Caco-2 (cell line): ENCODE results near the gene PPP2R3B. TPM values are rescaled to one million over a fixed set of nuclear protein-coding genes. Genes with fewer than 3 reads are reported as not detected.

Source experiments
- BruUV-seq: library from RNA; stranded (reverse); fragments of 400-500 nt; replicated peaks from 2 replicates; lab custom pipeline; 2021; lab: Mats Ljungman, UMichigan
- CTCF ChIA-PET: fragments of 300-600 bp; sonication (Branson Sonifier 250); formaldehyde crosslinking; loops from one replicate; lab custom pipeline; 2022; ENCODE audit warnings: antibody characterized with exemption; lab: Charles Lee
- POLR2A ChIA-PET: fragments of 300-600 bp; sonication (Branson Sonifier 250); formaldehyde crosslinking; loops from one replicate; lab custom pipeline; 2022; ENCODE audit warnings: antibody characterized with exemption; lab: Charles Lee
- DNase-seq, 2 experiments: peaks; one replicate each; pipeline versions ENCODE4 v3.0.0 to v3.0.0-alpha.2; 2020 to 2022
- H3K27me3 ChIP-seq: replicated peaks from 2 replicates; pipeline ENCODE4 v1.6.0; 2011; ENCODE audit warnings: low read length; ENCODE audit not compliant: control insufficient read depth, insufficient read depth
- H3K36me3 ChIP-seq: 2 replicates; pipeline ENCODE4 v1.5.1; 2011; ENCODE audit warnings: low read length; ENCODE audit not compliant: control insufficient read depth, insufficient read depth
- H3K4me1 ChIP-seq: fragments of 250-450 bp; sonication (Bioruptor Pico); 2 replicates; pipeline ENCODE4 v1.5.1; 2020; ENCODE audit warnings: mild to moderate bottlenecking
- H3K4me3 ChIP-seq: 2 replicates; pipeline ENCODE4 v1.5.1; 2011; ENCODE audit warnings: low read depth, mild to moderate bottlenecking, control low read depth, low read length
- H3K9me3 ChIP-seq: fragments of 250-450 bp; sonication (Bioruptor Pico); 2 replicates; pipeline ENCODE4 v1.5.1; 2020; ENCODE audit warnings: mild to moderate bottlenecking, moderate library complexity
- H3K27ac Mint-ChIP-seq: one replicate; pipeline ENCODE4 v1.8.0; 2022; ENCODE audit warnings: mixed read lengths; ENCODE audit not compliant: unreplicated experiment
- H3K27me3 Mint-ChIP-seq: one replicate; pipeline ENCODE4 v1.8.0; 2022; ENCODE audit warnings: mixed read lengths; ENCODE audit not compliant: insufficient read depth, unreplicated experiment
- H3K36me3 Mint-ChIP-seq: one replicate; pipeline ENCODE4 v1.8.0; 2022; ENCODE audit warnings: mild to moderate bottlenecking, mixed read lengths; ENCODE audit not compliant: insufficient read depth, unreplicated experiment
- H3K4me1 Mint-ChIP-seq: one replicate; pipeline ENCODE4 v1.8.0; 2022; ENCODE audit warnings: low read depth, mixed read lengths; ENCODE audit not compliant: unreplicated experiment
- H3K4me3 Mint-ChIP-seq: one replicate; pipeline ENCODE4 v1.8.0; 2022; ENCODE audit warnings: mild to moderate bottlenecking, moderate library complexity, mixed read lengths; ENCODE audit not compliant: unreplicated experiment
- H3K9me3 Mint-ChIP-seq: one replicate; pipeline ENCODE4 v1.8.0; 2022; ENCODE audit warnings: mixed read lengths; ENCODE audit not compliant: unreplicated experiment
- intact Hi-C: fragments of 100-400 bp; cut with micrococcal nuclease; formaldehyde crosslinking; loops from one replicate; pipeline ENCODE4 v1.10.0; 2022; ENCODE audit not compliant: unreplicated experiment
- total RNA-seq: library from RNA; stranded (reverse); gene quantifications from 2 replicates; pipeline ENCODE4 v1.2.3, GENCODE V29; 2022
- TF ChIP-seq, protein P1 (sequence below), 2 experiments: fragments of 200-600 bp in 1 of 2; IDR thresholded peaks; 1 replicate in 1 of 2; 2 replicates in 1 of 2; pipeline versions ENCODE4 v1.5.1 to v1.8.0; 2011 to 2022; ENCODE audit warnings: antibody characterized with exemption in 1 of 2, control low read depth in 1 of 2, inconsistent platforms in 1 of 2, low read depth in 1 of 2, low read length in 1 of 2, mild to moderate bottlenecking in 1 of 2, moderate library complexity in 1 of 2; ENCODE audit not compliant: insufficient read depth in 1 of 2, severe bottlenecking in 1 of 2, unreplicated experiment in 1 of 2

The PPP2R3B gene
- total RNA-seq, 1 experiment from 2014 or later, result 71.3 TPM

DNA sequence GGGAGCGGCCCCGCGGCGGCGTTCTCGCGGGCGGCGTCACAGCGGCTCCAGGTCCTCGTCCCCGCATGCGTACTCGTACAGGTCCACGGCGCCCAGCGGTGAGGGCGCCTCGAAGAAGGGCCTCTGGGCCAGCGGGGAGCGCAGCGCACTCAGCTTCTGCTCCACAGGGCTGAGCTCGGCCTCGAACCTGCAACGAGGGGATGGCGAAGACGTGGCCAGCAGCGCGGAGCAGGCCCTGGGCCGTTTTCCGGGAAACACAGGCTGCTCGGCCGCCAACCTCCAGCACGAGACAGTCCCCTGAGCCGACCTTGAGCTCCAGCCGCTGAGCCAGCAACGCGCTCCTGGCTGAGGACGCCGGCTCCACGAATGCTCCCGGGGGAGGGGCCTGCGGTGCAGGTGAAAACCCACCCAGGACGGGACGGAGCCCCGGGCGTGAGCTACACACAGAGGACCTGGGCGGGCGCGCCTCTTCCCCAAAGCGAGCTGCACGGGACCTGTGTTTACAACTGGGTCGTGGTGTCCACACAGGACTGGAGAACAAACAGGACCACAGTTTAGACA is 52.3 kb downstream of the PPP2R3B start:
- no peak overlapping the region for H3K4me3 ChIP-seq
- no peak overlapping the region for H3K4me3 Mint-ChIP-seq
- no peaks in the 10 kb centered on the region for H3K4me1 ChIP-seq
- H3K4me1 Mint-ChIP-seq, result no peaks in the 10 kb centered on the region
- no peaks in the 10 kb centered on the region for H3K36me3 ChIP-seq
- intact Hi-C loops, result no loop called here
- POLR2A ChIA-PET, result no interaction called here
- DNase-seq, result no peak
- no peaks in the 10 kb centered on the region for H3K27me3 ChIP-seq
- H3K27ac Mint-ChIP-seq, result no peak overlapping the region
- H3K9me3 ChIP-seq, result peaks cover 12% of the 10 kb centered on the region; the same call in 1 of the 2 replicates
- BruUV-seq, result no TSS peak
- H3K9me3 Mint-ChIP-seq, result no peaks in the 10 kb centered on the region
- CTCF ChIA-PET, result no interaction called here
- TF ChIP-seq, protein P1, sequence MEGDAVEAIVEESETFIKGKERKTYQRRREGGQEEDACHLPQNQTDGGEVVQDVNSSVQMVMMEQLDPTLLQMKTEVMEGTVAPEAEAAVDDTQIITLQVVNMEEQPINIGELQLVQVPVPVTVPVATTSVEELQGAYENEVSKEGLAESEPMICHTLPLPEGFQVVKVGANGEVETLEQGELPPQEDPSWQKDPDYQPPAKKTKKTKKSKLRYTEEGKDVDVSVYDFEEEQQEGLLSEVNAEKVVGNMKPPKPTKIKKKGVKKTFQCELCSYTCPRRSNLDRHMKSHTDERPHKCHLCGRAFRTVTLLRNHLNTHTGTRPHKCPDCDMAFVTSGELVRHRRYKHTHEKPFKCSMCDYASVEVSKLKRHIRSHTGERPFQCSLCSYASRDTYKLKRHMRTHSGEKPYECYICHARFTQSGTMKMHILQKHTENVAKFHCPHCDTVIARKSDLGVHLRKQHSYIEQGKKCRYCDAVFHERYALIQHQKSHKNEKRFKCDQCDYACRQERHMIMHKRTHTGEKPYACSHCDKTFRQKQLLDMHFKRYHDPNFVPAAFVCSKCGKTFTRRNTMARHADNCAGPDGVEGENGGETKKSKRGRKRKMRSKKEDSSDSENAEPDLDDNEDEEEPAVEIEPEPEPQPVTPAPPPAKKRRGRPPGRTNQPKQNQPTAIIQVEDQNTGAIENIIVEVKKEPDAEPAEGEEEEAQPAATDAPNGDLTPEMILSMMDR (IDR thresholded peaks at IDR 0.05; ENCODE audit: insufficient read depth in 1 of 2, low read depth in 1 of 2, low read length in 1 of 2, severe bottlenecking in 1 of 2, unreplicated experiment in 1 of 2), result no peak
- peaks cover 80% of the 10 kb centered on the region for H3K36me3 Mint-ChIP-seq
- H3K27me3 Mint-ChIP-seq, result no peaks in the 10 kb centered on the region

- ChIA-PET CTCF (no interaction called here), POLR2A (no interaction called here)
- intact Hi-C loops, result no loop called here
- Mint-ChIP-seq H3K4me3 (no peak overlapping the region), H3K4me1 (no peaks in the 10 kb centered on the region), H3K36me3 (peaks cover 78% of the 10 kb centered on the region), H3K9me3 (no peaks in the 10 kb centered on the region), H3K27me3 (no peaks in the 10 kb centered on the region), H3K27ac (no peak overlapping the region)
- peaks cover 11% of the 10 kb centered on the region; the same call in 1 of the 2 replicates for H3K9me3 ChIP-seq
- H3K4me1 ChIP-seq, result no peaks in the 10 kb centered on the region
- H3K27me3 ChIP-seq, result no peaks in the 10 kb centered on the region
- no peak for DNase-seq
- TF ChIP-seq, protein P1 (IDR thresholded peaks at IDR 0.05; ENCODE audit: insufficient read depth in 1 of 2, low read depth in 1 of 2, low read length in 1 of 2, severe bottlenecking in 1 of 2, unreplicated experiment in 1 of 2), result no peak
- H3K4me3 ChIP-seq, result no peak overlapping the region
- no TSS peak for BruUV-seq
- H3K36me3 ChIP-seq, result no peaks in the 10 kb centered on the region
These were observed 52.9 kb downstream of the PPP2R3B start for GRCh38 chrX:333611-334311.

DNA sequence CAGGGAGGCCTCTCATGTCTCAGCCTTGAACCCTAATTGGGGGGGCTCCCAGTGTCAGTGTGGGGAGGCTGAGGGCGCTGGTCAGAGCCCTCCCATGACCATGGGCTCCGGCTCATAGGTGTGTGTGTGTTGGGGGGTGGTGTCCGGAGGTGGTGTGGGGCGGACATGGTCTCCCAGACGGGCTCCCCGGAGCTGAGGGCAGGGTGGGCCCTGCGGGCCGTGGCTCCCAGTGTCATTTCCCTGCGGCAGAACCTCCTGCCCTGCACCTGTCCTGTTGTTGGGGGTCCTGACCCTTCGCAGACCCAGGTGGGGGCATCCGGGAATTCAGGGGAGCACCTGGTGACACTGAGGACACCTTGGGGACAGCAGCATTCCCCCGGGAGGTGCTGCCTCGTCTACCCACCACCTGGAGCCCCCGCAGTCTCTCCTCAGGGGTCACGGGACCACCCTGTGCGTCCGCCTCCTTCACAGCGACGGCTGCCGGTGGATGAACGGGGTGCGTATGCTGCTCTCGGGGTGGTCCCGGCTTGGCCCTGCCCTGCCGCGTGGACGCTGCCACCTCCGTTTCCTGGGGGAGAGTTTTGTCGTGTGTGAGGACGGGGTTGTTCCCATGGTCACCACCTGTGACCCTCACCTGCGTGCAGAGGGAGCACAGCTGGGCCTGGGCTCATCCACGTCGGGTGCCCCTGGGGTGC is 53.6 kb downstream of the PPP2R3B start:
- H3K36me3 Mint-ChIP-seq, result peaks cover 71% of the 10 kb centered on the region
- no peaks in the 10 kb centered on the region for H3K9me3 Mint-ChIP-seq
- no peak overlapping the region for H3K27ac Mint-ChIP-seq
- POLR2A ChIA-PET, result no interaction called here
- Histone ChIP-seq H3K27me3 (no peaks in the 10 kb centered on the region), H3K9me3 (peaks cover 10% of the 10 kb centered on the region; the same call in 1 of the 2 replicates), H3K4me1 (no peaks in the 10 kb centered on the region), H3K36me3 (no peaks in the 10 kb centered on the region), H3K4me3 (no peak overlapping the region)
- no peaks in the 10 kb centered on the region for H3K4me1 Mint-ChIP-seq
- no peak overlapping the region for H3K4me3 Mint-ChIP-seq
- H3K27me3 Mint-ChIP-seq, result no peaks in the 10 kb centered on the region
- TF ChIP-seq, protein P1 (IDR thresholded peaks at IDR 0.05; ENCODE audit: insufficient read depth in 1 of 2, low read depth in 1 of 2, low read length in 1 of 2, severe bottlenecking in 1 of 2, unreplicated experiment in 1 of 2), result no peak
- BruUV-seq, result no TSS peak
- DNase-seq, result no peak
- CTCF ChIA-PET, result no interaction called here
- intact Hi-C loops, result no loop called here
